ENCODE data around the gene ST8SIA1. TPM values are rescaled to one million over a fixed set of nuclear protein-coding genes. Genes with fewer than 3 reads are reported as not detected.

ST8SIA1 gene
- total RNA-seq, 1 experiment from 2014 or later, result not detected

DNA sequence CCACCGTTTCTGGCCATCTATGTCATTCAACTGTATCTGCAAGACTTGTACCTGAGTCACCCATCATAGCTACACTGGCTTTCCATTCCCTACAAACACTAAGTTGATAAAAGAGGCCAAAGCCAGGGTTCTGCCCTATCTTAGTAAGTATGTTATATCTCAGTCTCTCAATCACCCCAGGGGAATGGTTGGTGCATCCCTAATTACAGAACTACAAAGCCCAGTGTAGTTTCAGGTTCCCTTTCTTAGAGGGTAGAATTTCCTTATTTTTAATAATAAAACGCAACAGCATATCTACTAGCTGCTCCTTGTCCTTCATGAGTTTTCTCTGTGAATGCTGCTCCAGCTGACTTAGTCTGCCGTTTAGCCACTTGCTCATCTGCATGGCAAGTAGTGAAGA, 57.6 kb downstream of the ST8SIA1 start:
- ATAC-seq (no peak), DNase-seq (ENCODE audit: low read depth, low spot score) (no peak)
- TF ChIP-seq ZFX (IDR thresholded peaks at IDR 0.05), result no peak
- TF ChIP-seq, protein P1, sequence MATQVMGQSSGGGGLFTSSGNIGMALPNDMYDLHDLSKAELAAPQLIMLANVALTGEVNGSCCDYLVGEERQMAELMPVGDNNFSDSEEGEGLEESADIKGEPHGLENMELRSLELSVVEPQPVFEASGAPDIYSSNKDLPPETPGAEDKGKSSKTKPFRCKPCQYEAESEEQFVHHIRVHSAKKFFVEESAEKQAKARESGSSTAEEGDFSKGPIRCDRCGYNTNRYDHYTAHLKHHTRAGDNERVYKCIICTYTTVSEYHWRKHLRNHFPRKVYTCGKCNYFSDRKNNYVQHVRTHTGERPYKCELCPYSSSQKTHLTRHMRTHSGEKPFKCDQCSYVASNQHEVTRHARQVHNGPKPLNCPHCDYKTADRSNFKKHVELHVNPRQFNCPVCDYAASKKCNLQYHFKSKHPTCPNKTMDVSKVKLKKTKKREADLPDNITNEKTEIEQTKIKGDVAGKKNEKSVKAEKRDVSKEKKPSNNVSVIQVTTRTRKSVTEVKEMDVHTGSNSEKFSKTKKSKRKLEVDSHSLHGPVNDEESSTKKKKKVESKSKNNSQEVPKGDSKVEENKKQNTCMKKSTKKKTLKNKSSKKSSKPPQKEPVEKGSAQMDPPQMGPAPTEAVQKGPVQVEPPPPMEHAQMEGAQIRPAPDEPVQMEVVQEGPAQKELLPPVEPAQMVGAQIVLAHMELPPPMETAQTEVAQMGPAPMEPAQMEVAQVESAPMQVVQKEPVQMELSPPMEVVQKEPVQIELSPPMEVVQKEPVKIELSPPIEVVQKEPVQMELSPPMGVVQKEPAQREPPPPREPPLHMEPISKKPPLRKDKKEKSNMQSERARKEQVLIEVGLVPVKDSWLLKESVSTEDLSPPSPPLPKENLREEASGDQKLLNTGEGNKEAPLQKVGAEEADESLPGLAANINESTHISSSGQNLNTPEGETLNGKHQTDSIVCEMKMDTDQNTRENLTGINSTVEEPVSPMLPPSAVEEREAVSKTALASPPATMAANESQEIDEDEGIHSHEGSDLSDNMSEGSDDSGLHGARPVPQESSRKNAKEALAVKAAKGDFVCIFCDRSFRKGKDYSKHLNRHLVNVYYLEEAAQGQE (IDR thresholded peaks at IDR 0.05; ENCODE audit: low read depth), result no peak
- TF ChIP-seq YY1 (IDR thresholded peaks at IDR 0.05; ENCODE audit: extremely low read depth, insufficient replicate concordance, low read depth, low read length), result no peak
- TF ChIP-seq POLR2A (IDR thresholded peaks at IDR 0.05; ENCODE audit: borderline replicate concordance, extremely low read depth, insufficient read depth, insufficient read length), result no peak
- TF ChIP-seq, protein P2, sequence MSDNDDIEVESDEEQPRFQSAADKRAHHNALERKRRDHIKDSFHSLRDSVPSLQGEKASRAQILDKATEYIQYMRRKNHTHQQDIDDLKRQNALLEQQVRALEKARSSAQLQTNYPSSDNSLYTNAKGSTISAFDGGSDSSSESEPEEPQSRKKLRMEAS (IDR thresholded peaks at IDR 0.05), result no peak
- no peak for TF ChIP-seq POLR2AphosphoS5 (IDR thresholded peaks at IDR 0.05; ENCODE audit: low read depth, low read length)
- TF ChIP-seq, protein P3, sequence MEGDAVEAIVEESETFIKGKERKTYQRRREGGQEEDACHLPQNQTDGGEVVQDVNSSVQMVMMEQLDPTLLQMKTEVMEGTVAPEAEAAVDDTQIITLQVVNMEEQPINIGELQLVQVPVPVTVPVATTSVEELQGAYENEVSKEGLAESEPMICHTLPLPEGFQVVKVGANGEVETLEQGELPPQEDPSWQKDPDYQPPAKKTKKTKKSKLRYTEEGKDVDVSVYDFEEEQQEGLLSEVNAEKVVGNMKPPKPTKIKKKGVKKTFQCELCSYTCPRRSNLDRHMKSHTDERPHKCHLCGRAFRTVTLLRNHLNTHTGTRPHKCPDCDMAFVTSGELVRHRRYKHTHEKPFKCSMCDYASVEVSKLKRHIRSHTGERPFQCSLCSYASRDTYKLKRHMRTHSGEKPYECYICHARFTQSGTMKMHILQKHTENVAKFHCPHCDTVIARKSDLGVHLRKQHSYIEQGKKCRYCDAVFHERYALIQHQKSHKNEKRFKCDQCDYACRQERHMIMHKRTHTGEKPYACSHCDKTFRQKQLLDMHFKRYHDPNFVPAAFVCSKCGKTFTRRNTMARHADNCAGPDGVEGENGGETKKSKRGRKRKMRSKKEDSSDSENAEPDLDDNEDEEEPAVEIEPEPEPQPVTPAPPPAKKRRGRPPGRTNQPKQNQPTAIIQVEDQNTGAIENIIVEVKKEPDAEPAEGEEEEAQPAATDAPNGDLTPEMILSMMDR (IDR thresholded peaks at IDR 0.05 in 2 of 3, conservative IDR thresholded peaks at IDR 0.05 in 1 of 3; ENCODE audit: borderline replicate concordance in 1 of 3, insufficient read depth in 1 of 3, low read depth in 2 of 3, low read length in 2 of 3), result no peak
- TF ChIP-seq CEBPB (IDR thresholded peaks at IDR 0.05; ENCODE audit: low read depth), result no peak
- TF ChIP-seq SP1 (IDR thresholded peaks at IDR 0.05; ENCODE audit: low read depth), result no peak
- TF ChIP-seq EGR1 (IDR thresholded peaks at IDR 0.05; ENCODE audit: low read depth), result no peak
- H2AFZ ChIP-seq (ENCODE audit: low read depth, low read length, poor library complexity, severe bottlenecking), result no peak overlapping the region
- no peaks in the 10 kb centered on the region for H3K9me3 ChIP-seq (ENCODE audit: control insufficient read depth in 1 of 2, insufficient read depth in 1 of 2, low read depth in 1 of 2, low read length in 2 of 2)
- no peak overlapping the region for H3K27ac ChIP-seq (ENCODE audit: low read depth, low read length)
- intact Hi-C loops (cut with micrococcal nuclease), result no loop called here
- H3K27me3 ChIP-seq (ENCODE audit: insufficient read depth, low read length), result no peaks in the 10 kb centered on the region
- no peaks in the 10 kb centered on the region for H3K9me2 ChIP-seq (ENCODE audit: insufficient read depth)
- no peak overlapping the region for H3K9ac ChIP-seq (ENCODE audit: low read length)
- no peaks in the 10 kb centered on the region for H3K79me2 ChIP-seq (ENCODE audit: insufficient read depth, low read length)
- ChIA-PET RAD21 (ENCODE audit: low non-redundant PET in 1 of 2, low total read pairs in 2 of 2, uncharacterized antibody in 2 of 2, unreplicated experiment in 2 of 2) (no interaction called here), CTCF (no interaction called here), POLR2A (no interaction called here)
- no peak overlapping the region for H3K4me2 ChIP-seq (ENCODE audit: low read length)
- H3K36me3 ChIP-seq (ENCODE audit: control insufficient read depth in 1 of 2, insufficient read depth in 2 of 2, low read length in 2 of 2), result no peaks in the 10 kb centered on the region
- H3K4me3 ChIP-seq (replicated peaks in 1 of 2; ENCODE audit: low read depth in 1 of 2, low read length in 2 of 2), result no peak overlapping the region
- no peaks in the 10 kb centered on the region for H4K20me1 ChIP-seq (ENCODE audit: insufficient read depth)
- no TSS peak for BruUV-seq (replicated peaks)
- peaks cover 0 to 4% of the 10 kb centered on the region in 2 experiments; a peak in 1 of 4 replicates for H3K4me1 ChIP-seq (ENCODE audit: control insufficient read depth in 1 of 2, insufficient read depth in 2 of 2, low read length in 2 of 2)
